Nephron progenitor cell (in vitro differentiated cells): ENCODE data around the gene OR10X1.

ENCODE experiments used
- DNase-seq: peaks from one replicate; pipeline ENCODE4 v3.0.0; 2021
- H3K27ac Mint-ChIP-seq: 2 replicates; pipeline ENCODE4 v1.8.0; 2021; ENCODE audit warnings: mild to moderate bottlenecking, moderate library complexity, mixed read lengths
- H3K27me3 Mint-ChIP-seq: 2 replicates; pipeline ENCODE4 v1.8.0; 2021; ENCODE audit warnings: mild to moderate bottlenecking, low read depth, mixed read lengths; ENCODE audit not compliant: poor library complexity
- H3K36me3 Mint-ChIP-seq: 2 replicates; pipeline ENCODE4 v1.8.0; 2021; ENCODE audit warnings: low read depth, mixed read lengths
- H3K4me1 Mint-ChIP-seq: 2 replicates; pipeline ENCODE4 v1.8.0; 2021; ENCODE audit warnings: mixed read lengths
- H3K4me3 Mint-ChIP-seq: 2 replicates; pipeline ENCODE4 v1.8.0; 2021; ENCODE audit warnings: mild to moderate bottlenecking, moderate library complexity, mixed read lengths
- H3K9me3 Mint-ChIP-seq: 2 replicates; pipeline ENCODE4 v1.8.0; 2021; ENCODE audit warnings: mild to moderate bottlenecking, moderate library complexity, mixed read lengths
- TF ChIP-seq, protein P1 (sequence below): fragments of 200-600 bp; sonication (generic); IDR thresholded peaks from 2 replicates; pipeline ENCODE4 v1.5.0; 2021; ENCODE audit warnings: antibody characterized with exemption

The OR10X1 gene

DNA sequence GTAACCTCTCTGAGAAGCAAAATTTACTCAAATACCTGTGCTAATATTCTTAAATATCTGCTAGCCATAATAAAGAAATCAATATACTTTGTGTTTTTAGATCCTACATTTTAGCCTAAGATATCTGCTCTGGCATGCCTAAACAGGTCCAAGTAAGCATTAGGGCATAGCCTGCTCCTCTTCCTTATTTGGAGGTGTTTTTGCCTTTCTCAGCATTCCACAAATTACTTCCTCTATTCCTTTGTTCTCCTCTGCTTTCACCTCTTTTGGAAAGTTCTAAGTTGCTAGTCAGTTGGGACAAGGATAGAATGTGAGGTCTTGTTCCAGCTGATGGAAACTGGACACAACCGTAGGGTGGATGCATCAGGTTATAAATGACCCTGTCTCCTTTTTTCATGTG lies 7.2 kb upstream of the OR10X1 start:
- Mint-ChIP-seq H3K27me3 (no peaks in the 10 kb centered on the region), H3K27ac (no peak overlapping the region), H3K4me3 (no peak overlapping the region), H3K9me3 (peaks cover 8% of the 10 kb centered on the region), H3K4me1 (peaks cover 6% of the 10 kb centered on the region), H3K36me3 (no peaks in the 10 kb centered on the region)
- DNase-seq: no peak
- TF ChIP-seq, protein P1, sequence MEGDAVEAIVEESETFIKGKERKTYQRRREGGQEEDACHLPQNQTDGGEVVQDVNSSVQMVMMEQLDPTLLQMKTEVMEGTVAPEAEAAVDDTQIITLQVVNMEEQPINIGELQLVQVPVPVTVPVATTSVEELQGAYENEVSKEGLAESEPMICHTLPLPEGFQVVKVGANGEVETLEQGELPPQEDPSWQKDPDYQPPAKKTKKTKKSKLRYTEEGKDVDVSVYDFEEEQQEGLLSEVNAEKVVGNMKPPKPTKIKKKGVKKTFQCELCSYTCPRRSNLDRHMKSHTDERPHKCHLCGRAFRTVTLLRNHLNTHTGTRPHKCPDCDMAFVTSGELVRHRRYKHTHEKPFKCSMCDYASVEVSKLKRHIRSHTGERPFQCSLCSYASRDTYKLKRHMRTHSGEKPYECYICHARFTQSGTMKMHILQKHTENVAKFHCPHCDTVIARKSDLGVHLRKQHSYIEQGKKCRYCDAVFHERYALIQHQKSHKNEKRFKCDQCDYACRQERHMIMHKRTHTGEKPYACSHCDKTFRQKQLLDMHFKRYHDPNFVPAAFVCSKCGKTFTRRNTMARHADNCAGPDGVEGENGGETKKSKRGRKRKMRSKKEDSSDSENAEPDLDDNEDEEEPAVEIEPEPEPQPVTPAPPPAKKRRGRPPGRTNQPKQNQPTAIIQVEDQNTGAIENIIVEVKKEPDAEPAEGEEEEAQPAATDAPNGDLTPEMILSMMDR: no peak

DNA sequence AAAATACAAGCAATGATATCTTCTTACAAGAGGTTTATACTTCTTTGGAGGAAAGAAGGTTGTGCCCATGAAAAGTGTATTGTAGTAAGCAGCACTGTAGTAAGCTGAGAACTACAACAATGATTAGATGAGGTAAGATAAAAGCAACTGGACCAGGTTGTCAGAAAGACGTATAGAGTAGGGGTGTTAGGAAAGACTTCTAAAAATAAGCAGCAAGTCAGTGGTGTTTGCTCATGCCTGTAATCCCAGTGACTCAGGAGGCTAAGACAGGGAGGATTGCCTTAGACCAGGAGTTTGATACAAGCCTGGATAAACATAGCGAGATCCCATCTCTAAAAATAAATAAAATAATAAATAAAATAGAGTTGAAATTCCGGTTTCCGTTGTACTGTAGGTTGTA lies 4.3 kb upstream of the OR10X1 start:
- Mint-ChIP-seq H3K36me3 (no peaks in the 10 kb centered on the region), H3K4me3 (no peak overlapping the region), H3K27me3 (no peaks in the 10 kb centered on the region), H3K27ac (no peak overlapping the region), H3K4me1 (peaks cover 6% of the 10 kb centered on the region), H3K9me3 (peaks cover 8% of the 10 kb centered on the region)
- TF ChIP-seq, protein P1: no peak
- DNase-seq: no peak

DNA sequence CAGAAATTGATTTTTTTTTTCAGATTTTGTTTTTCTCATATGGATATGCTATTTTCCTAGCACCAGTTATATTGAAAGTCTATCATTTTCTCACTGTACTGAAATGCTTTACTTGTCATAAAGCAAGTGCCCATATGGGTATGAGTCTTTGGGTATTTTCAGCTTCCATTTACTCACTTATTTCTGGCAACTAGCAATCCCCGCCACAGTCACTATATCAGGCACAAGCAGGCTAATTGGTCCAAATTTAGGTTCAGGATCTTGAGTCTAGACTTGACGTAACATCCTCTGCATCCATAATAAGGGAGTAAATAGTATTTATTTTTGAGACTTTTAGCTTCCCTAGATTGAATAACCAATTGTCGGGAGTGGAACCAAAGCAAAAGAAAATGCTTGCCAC lies 2.1 kb downstream of the OR10X1 start:
- DNase-seq: no peak
- TF ChIP-seq, protein P1: no peak
- Mint-ChIP-seq H3K36me3 (no peaks in the 10 kb centered on the region), H3K4me3 (no peak overlapping the region), H3K9me3 (no peaks in the 10 kb centered on the region), H3K27me3 (peaks cover 6% of the 10 kb centered on the region), H3K27ac (no peak overlapping the region), H3K4me1 (no peaks in the 10 kb centered on the region)

DNA sequence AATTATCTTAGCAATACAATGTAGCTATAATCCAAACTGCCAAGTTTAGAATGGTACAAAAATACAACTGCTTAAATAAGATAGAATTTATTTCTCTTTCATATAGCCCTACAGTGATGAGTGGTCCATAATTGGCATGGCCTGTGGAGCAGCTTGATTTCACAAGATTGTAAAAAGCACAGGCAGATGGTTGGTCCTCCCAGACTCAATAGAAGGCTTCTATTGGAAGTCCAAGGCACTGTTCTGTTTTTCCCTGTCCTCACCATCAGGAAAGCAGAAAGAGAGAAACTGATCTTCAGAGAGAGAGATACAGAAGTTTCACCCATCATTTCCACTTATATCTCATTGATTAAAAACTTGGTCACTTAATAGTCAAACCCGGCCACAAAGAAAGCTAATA lies 7.5 kb downstream of the OR10X1 start:
- TF ChIP-seq, protein P1: no peak
- H3K4me3 Mint-ChIP-seq: no peak overlapping the region
- H3K27ac Mint-ChIP-seq: no peak overlapping the region
- no peaks in the 10 kb centered on the region for H3K9me3 Mint-ChIP-seq
- no peaks in the 10 kb centered on the region for H3K4me1 Mint-ChIP-seq
- no peaks in the 10 kb centered on the region for H3K36me3 Mint-ChIP-seq
- peaks cover 16% of the 10 kb centered on the region for H3K27me3 Mint-ChIP-seq
- no peak for DNase-seq

DNA sequence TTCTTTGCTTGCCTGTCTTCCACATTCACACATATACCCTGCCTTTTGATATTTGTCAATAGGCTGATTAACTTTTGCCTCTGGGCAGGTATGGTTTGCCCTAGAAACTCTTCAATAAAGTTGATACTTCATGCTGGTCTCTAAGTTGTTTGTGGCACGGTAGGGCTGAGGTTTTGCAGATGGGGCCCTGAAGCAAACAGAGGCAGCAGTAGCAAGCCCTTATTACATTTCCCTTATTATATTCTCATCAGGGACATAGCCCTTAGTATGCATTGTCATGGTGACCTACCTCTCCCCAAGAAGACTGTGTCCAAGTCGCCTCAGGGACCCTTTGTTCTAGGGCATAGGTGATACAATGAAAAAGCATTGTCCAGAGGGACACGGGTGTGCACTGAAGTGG lies 9.2 kb downstream of the OR10X1 start, which contains the start of gene OR6P1:
Gene OR6P1, minus strand, starts transcription at position 101 of the 400 bp plus-strand sequence. CDS start 6,976 bp downstream, outside the sequence.
- TF ChIP-seq, protein P1: no peak
- no peak for DNase-seq
- H3K27ac Mint-ChIP-seq: no peak within 1 kb of the TSS
- H3K4me3 Mint-ChIP-seq: no peak within 1 kb of the TSS
- H3K4me1 Mint-ChIP-seq: no peaks in the 10 kb centered on the region
- H3K36me3 Mint-ChIP-seq: no peaks in the 10 kb centered on the region
- peaks cover 13% of the 10 kb centered on the region for H3K27me3 Mint-ChIP-seq
- H3K9me3 Mint-ChIP-seq: no peaks in the 10 kb centered on the region

DNA sequence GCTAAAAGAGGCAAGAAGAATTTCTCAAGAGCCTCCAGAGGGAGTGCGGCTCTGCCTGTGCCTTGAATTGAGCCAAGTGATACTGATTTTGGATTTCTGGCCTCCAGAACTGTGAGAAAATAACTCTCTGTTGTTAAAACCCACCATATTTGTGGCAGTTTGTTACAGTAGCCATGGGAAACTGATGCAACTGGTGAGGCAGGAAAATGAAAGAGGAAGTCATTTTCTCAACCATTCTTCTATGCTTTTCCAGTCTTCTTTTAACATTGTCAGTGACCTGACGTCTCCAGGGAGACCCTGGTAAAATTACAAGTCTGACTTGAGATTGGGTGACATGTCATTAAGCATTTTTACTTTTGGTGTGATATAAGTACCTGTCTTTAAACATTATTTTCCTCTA lies 15.1 kb downstream of the OR10X1 start:
- Mint-ChIP-seq H3K4me1 (no peaks in the 10 kb centered on the region), H3K27me3 (peaks cover 4% of the 10 kb centered on the region), H3K4me3 (no peak overlapping the region), H3K27ac (no peak overlapping the region), H3K36me3 (no peaks in the 10 kb centered on the region), H3K9me3 (no peaks in the 10 kb centered on the region)
- TF ChIP-seq, protein P1: no peak
- DNase-seq: no peak
